Transverse colon (tissue), 4 donors: Measurements from ENCODE around the gene PLXND1. TPM values are rescaled to one million over a fixed set of nuclear protein-coding genes. Genes with fewer than 3 reads are reported as not detected.

Source experiments
- DNase-seq: peaks from one replicate; pipeline ENCODE4 v3.0.0-alpha.2; 2019
- H3K27ac ChIP-seq, 4 donors: fragments of 200-600 bp; sonication (generic); 2 replicates each; pipeline ENCODE4 v1.5.1; 2016 to 2018; ENCODE audit warnings: inconsistent platforms in 4 of 4
- H3K27me3 ChIP-seq: fragments of 200-600 bp; sonication (generic); 2 replicates; pipeline ENCODE4 v1.5.1; 2017; ENCODE audit warnings: inconsistent platforms
- H3K36me3 ChIP-seq, 4 donors: fragments of 200-600 bp; sonication (generic); 2 replicates each; pipeline ENCODE4 v1.5.1; 2017 to 2019; ENCODE audit warnings: inconsistent platforms in 4 of 4
- H3K4me1 ChIP-seq, 4 donors: fragments of 200-600 bp; sonication (generic); 2 replicates each; pipeline ENCODE4 v1.5.1; 2017 to 2020; ENCODE audit warnings: inconsistent platforms in 4 of 4
- H3K4me3 ChIP-seq, 4 donors: fragments of 200-600 bp; sonication (generic); 1 replicate in 1 of 4; 2 replicates in 3 of 4; pipeline versions ENCODE4 v1.5.1 to v1.6.1; 2017 to 2019; ENCODE audit warnings: inconsistent platforms in 4 of 4
- H3K9me3 ChIP-seq, 2 donors: fragments of 200-600 bp; sonication (generic); 2 replicates each; pipeline ENCODE4 v1.5.1; 2017 to 2019; ENCODE audit warnings: inconsistent platforms in 2 of 2
- EP300 ChIP-seq: sonication (generic); formaldehyde crosslinking; IDR thresholded peaks from one replicate; pipeline ENCODE4 v1.6.1; 2017; ENCODE audit warnings: antibody characterized with exemption, low read depth
- POLR2A ChIP-seq: fragments of 450-650 bp; IDR thresholded peaks from one replicate; pipeline ENCODE4 v1.6.1; 2016; ENCODE audit warnings: antibody characterized with exemption, mild to moderate bottlenecking, moderate library complexity
- POLR2AphosphoS5 ChIP-seq, 3 donors: sonication (generic); formaldehyde crosslinking; IDR thresholded peaks; one replicate each; pipeline ENCODE4 v1.6.1; 2016; ENCODE audit warnings: antibody characterized with exemption in 3 of 3
- WGBS, 2 donors: methylation state at CpG; one replicate each; pipeline ENCODE4 v1.1.5; 2018; ENCODE audit warnings: low coverage in 1 of 2; 5-methylcytosine and 5-hydroxymethylcytosine counted together
- in situ Hi-C, 4 donors: fragments of 200-750 bp; cut with MboI; loops; one replicate each; pipeline versions ENCODE4 v1.15.0 to v1.15.1; 2017; ENCODE audit warnings: low sequenced_read_pairs in 3 of 4, low pct_ligation_motif_present in 1 of 4, low pct_unique_long_range_greater_than_20kb in 1 of 4
- intact Hi-C: fragments of 100-400 bp; cut with DNase I; formaldehyde crosslinking; loops from one replicate; pipeline ENCODE4 v1.15.1; 2023; ENCODE audit warnings: low total_unique reads
- total RNA-seq, 4 donors: library from RNA; depleted of rRNA; stranded (reverse); fragments of >200 nt; gene quantifications; one replicate each; pipeline ENCODE4 v1.1.0, GENCODE V29; 2016
- TF ChIP-seq, protein P1 (sequence below), 5 experiments: fragments of 200-600 bp in 3 of 5; fragments of 450-650 bp in 2 of 5; sonication (generic) in 3 of 5; IDR thresholded peaks; 1 replicate in 2 of 5; 2 replicates in 3 of 5; pipeline ENCODE4 v1.5.1; 2016 to 2017; ENCODE audit warnings: antibody characterized with exemption in 5 of 5, inconsistent platforms in 3 of 5, mild to moderate bottlenecking in 2 of 5, moderate library complexity in 1 of 5

The PLXND1 gene
- total RNA-seq, 4 donors from 2014 or later: 26.4 to 71.8 (median 35.8) TPM

- Histone ChIP-seq H3K36me3 (no peaks in the 10 kb centered on the region), H3K27ac (no peak overlapping the region)
These were observed 21.8 kb downstream of the PLXND1 start for GRCh38 chr3:129584631-129585030.

DNA sequence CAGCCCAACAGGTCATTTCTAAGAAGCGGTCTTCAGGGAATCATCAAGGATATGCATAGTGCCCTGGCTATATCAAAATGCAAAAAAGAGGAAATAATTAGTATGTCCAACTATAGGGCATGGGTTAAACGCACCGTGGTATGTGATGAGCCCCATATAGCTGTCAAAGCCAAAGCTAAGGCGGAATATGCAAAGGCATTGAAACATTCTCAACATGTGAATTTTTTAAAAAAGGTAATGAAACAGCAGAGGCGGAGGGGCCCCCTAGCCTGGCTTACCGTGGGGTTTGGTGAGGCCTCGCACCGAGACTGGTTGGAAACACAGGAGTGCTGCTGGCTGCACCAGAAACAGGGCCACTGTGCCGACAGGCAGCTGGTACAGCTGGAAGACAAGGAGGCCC is 23.2 kb downstream of the PLXND1 start:
- intact Hi-C loops (no loop called here), in situ Hi-C loops (no loop called here)
- Histone ChIP-seq H3K4me1 (peaks cover 0 to 21% (median 7%) of the 10 kb centered on the region in 4 donors), H3K4me3 (no peak overlapping the region), H3K36me3 (no peaks in the 10 kb centered on the region), H3K27me3 (no peaks in the 10 kb centered on the region), H3K27ac (no peak overlapping the region), H3K9me3 (no peaks in the 10 kb centered on the region)
- WGBS, 2 donors: 82% methylated on average over 9 of the region's 9 CpGs; no CpG with 5 or more reads in 1 of the 2 donors
- TF ChIP-seq POLR2A (no peak), EP300 (no peak), POLR2AphosphoS5 (IDR thresholded peaks at IDR 0.05) (no peak)
- TF ChIP-seq, protein P1, sequence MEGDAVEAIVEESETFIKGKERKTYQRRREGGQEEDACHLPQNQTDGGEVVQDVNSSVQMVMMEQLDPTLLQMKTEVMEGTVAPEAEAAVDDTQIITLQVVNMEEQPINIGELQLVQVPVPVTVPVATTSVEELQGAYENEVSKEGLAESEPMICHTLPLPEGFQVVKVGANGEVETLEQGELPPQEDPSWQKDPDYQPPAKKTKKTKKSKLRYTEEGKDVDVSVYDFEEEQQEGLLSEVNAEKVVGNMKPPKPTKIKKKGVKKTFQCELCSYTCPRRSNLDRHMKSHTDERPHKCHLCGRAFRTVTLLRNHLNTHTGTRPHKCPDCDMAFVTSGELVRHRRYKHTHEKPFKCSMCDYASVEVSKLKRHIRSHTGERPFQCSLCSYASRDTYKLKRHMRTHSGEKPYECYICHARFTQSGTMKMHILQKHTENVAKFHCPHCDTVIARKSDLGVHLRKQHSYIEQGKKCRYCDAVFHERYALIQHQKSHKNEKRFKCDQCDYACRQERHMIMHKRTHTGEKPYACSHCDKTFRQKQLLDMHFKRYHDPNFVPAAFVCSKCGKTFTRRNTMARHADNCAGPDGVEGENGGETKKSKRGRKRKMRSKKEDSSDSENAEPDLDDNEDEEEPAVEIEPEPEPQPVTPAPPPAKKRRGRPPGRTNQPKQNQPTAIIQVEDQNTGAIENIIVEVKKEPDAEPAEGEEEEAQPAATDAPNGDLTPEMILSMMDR (IDR thresholded peaks at IDR 0.05): no peak
- DNase-seq: no peak

More at GRCh38 chr3:129584631-129585030, 21.8 kb downstream of the PLXND1 start:
- in situ Hi-C loops (no loop called here), intact Hi-C loops (no loop called here)
- 79% methylated on average over 3 of the region's 3 CpGs; no CpG with 5 or more reads in 1 of the 2 donors for WGBS, 2 donors
- H3K4me3 ChIP-seq: no peak overlapping the region
- H3K4me1 ChIP-seq: peaks cover 0 to 11% (median 4%) of the 10 kb centered on the region in 4 donors
- no peak for TF ChIP-seq POLR2AphosphoS5 (IDR thresholded peaks at IDR 0.05)
- TF ChIP-seq, protein P1 (IDR thresholded peaks at IDR 0.05): no peak
- TF ChIP-seq EP300: no peak
- no peak for TF ChIP-seq POLR2A
- no peaks in the 10 kb centered on the region for H3K9me3 ChIP-seq
- H3K27me3 ChIP-seq: no peaks in the 10 kb centered on the region
- DNase-seq: no peak

DNA sequence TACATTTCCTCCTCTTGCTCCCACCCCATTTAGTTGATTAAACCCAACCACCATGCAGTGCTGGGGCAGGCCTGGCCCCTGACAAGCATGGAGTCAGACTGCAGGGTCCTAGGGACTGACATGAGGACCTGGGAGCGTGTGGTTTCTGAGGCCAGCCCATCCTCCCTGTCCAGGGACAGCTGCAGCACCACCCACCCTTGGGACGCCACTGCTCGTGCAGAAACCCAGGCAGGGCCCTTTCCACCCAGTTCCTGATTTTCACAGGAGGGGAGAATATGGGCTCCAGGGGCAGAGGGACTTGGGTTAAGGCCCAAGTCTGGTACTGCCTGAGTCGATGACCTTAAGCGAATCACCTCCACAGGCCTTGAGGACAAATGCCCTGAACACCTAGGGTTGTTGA is 23.7 kb downstream of the PLXND1 start:
- Histone ChIP-seq H3K36me3 (no peaks in the 10 kb centered on the region), H3K4me3 (no peak overlapping the region), H3K9me3 (no peaks in the 10 kb centered on the region), H3K4me1 (peaks cover 1 to 26% (median 11%) of the 10 kb centered on the region in 4 donors), H3K27me3 (no peaks in the 10 kb centered on the region), H3K27ac (no peak overlapping the region)
- TF ChIP-seq POLR2A (no peak), POLR2AphosphoS5 (IDR thresholded peaks at IDR 0.05) (no peak), EP300 (no peak)
- TF ChIP-seq, protein P1 (IDR thresholded peaks at IDR 0.05): no peak
- in situ Hi-C loops: no loop called here
- intact Hi-C loops: no loop called here
- WGBS, 2 donors: 81% methylated on average over 5 of the region's 5 CpGs; no CpG with 5 or more reads in 1 of the 2 donors
- no peak for DNase-seq

- in situ Hi-C loops: no loop called here
These were observed 24.9 kb downstream of the PLXND1 start for GRCh38 chr3:129581623-129582022.

More at GRCh38 chr3:129581623-129582022, 24.9 kb downstream of the PLXND1 start:
- Histone ChIP-seq H3K27ac (no peak overlapping the region), H3K4me1 (peaks cover 12 to 28% (median 18%) of the 10 kb centered on the region in 4 donors), H3K27me3 (no peaks in the 10 kb centered on the region), H3K4me3 (no peak overlapping the region), H3K36me3 (no peaks in the 10 kb centered on the region), H3K9me3 (no peaks in the 10 kb centered on the region)
- DNase-seq: no peak
- intact Hi-C loops: no loop called here
- 88 to 100% methylated on average over 3 to 8 of the region's 8 CpGs for WGBS, 2 donors
- TF ChIP-seq EP300 (no peak), POLR2A (no peak), POLR2AphosphoS5 (IDR thresholded peaks at IDR 0.05) (no peak)
- TF ChIP-seq, protein P1 (IDR thresholded peaks at IDR 0.05): no peak
